ENCODE data around the gene GPC6. TPM values are rescaled to one million over a fixed set of nuclear protein-coding genes. Genes with fewer than 3 reads are reported as not detected.

GPC6 gene
- total RNA-seq, 2 donors from 2014 or later: 3.4 to 5.3 TPM

DNA sequence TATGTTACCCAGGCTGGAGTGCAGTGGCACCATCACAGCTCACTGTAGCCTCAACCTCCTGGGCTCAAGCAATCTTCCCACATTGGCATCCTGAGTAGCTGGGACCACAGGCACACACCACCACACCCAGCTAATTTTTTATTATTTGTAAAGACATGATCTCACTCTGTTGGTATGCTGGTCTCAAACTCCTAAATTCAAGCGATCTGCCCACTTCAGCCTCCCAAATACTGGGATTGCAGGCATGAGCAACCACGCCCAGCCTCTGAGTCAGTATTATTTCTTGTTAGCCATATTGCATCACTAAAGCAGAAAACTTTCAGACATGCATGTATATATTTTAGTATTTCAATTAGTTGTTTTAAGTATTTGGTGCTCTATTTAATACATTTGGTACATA, 376.4 kb downstream of the GPC6 start:
- Histone ChIP-seq H3K4me1 (replicated peaks) (no peaks in the 10 kb centered on the region), H3K27me3 (replicated peaks; ENCODE audit: insufficient read depth) (no peaks in the 10 kb centered on the region), H3K36me3 (no peaks in the 10 kb centered on the region), H3K27ac (no peak overlapping the region), H3K4me3 (no peak overlapping the region), H3K9me3 (no peaks in the 10 kb centered on the region)
- 71% methylated on average over 2 of the region's 2 CpGs for WGBS
- no peak for DNase-seq (ENCODE audit: low spot score)
- intact Hi-C loops (cut with DNase I): no loop called here
- TF ChIP-seq, protein P1, sequence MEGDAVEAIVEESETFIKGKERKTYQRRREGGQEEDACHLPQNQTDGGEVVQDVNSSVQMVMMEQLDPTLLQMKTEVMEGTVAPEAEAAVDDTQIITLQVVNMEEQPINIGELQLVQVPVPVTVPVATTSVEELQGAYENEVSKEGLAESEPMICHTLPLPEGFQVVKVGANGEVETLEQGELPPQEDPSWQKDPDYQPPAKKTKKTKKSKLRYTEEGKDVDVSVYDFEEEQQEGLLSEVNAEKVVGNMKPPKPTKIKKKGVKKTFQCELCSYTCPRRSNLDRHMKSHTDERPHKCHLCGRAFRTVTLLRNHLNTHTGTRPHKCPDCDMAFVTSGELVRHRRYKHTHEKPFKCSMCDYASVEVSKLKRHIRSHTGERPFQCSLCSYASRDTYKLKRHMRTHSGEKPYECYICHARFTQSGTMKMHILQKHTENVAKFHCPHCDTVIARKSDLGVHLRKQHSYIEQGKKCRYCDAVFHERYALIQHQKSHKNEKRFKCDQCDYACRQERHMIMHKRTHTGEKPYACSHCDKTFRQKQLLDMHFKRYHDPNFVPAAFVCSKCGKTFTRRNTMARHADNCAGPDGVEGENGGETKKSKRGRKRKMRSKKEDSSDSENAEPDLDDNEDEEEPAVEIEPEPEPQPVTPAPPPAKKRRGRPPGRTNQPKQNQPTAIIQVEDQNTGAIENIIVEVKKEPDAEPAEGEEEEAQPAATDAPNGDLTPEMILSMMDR (IDR thresholded peaks at IDR 0.05): no peak
- TF ChIP-seq POLR2A (IDR thresholded peaks at IDR 0.05) (no peak), POLR2AphosphoS5 (IDR thresholded peaks at IDR 0.05) (no peak)

DNA sequence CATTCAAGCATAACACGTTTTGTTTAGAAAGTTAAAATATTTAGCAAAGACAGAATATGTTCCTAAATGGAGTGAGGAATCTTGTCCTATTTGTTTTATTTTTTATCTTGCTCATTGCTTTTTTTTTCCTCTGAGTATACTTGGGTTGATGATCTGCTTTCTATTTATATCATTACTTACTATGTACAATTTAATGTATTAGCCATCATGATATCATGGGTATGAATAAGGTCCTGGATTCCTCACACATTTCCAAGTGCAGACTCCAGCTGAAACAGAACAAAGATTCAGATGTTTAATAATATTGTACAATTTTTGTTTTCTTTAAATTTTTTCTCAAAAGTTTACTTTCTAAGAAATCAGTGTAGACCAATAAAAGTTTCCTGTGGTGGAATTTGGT, 388.2 kb downstream of the GPC6 start:
- Histone ChIP-seq H3K4me1 (replicated peaks) (no peaks in the 10 kb centered on the region), H3K36me3 (no peaks in the 10 kb centered on the region), H3K9me3 (no peaks in the 10 kb centered on the region), H3K4me3 (no peak overlapping the region), H3K27me3 (replicated peaks; ENCODE audit: insufficient read depth) (no peaks in the 10 kb centered on the region), H3K27ac (no peak overlapping the region)
- intact Hi-C loops (cut with DNase I): no loop called here
- TF ChIP-seq, protein P1 (IDR thresholded peaks at IDR 0.05): no peak
- no peak for TF ChIP-seq POLR2AphosphoS5 (IDR thresholded peaks at IDR 0.05)
- TF ChIP-seq POLR2A (IDR thresholded peaks at IDR 0.05): no peak
- DNase-seq (ENCODE audit: low spot score): no peak
- WGBS: 54% methylated on average over 1 of the region's 1 CpG

DNA sequence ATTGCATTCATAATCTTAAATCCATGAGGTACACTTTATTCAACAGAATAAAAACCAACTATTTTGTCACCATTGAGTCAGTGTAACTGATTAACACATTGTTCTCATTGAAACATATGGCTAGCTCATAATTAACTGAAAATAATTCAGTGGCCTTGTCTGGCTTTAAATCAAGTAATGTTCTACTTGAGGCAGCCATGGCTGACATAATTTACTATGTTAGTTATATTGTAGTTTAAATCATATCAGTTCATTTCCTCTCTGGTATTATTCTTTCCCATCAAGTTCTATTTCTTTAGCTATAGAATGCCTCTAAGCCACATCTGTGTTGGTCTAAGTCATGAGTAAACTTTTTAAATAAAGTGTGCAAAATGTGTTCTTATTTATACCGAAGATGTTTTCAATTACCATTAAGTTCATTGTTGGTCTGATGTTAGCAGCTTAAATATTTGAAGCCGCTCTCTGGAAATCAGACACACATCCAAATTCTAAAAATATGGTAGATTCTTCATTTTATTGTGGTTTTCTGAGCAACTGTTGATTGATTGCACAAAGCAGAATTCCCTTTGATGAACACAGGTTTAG, 393.7 kb downstream of the GPC6 start:
- H3K27me3 ChIP-seq (replicated peaks; ENCODE audit: insufficient read depth): no peaks in the 10 kb centered on the region

DNA sequence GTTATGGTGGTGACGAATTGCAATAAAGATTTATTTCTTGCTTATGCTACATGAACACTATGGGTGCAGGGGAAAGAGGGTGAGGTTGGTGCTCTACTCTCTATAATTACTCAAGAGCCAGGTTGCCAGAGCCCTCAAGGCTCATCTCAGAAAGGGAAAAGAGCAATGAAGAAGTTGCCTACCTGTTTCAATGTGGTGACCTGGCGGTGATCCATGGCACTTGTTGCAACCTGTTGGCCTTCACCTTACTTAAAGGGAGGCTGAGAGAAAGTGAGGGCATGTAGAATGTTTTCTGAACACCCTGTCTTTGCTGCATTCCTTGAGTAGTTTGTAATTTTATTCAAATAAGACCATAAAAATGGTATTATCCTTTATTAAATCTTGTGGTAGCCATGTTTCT, 394.4 kb downstream of the GPC6 start:
- no peaks in the 10 kb centered on the region for H3K27me3 ChIP-seq (replicated peaks; ENCODE audit: insufficient read depth)
- DNase-seq (ENCODE audit: low spot score): no peak
- H3K36me3 ChIP-seq: no peaks in the 10 kb centered on the region

More for the DNA sequence above, 393.7 kb downstream of the GPC6 start:
- H3K4me3 ChIP-seq: no peak overlapping the region
- TF ChIP-seq, protein P1 (IDR thresholded peaks at IDR 0.05): no peak
- no peak for TF ChIP-seq POLR2A (IDR thresholded peaks at IDR 0.05)
- TF ChIP-seq POLR2AphosphoS5 (IDR thresholded peaks at IDR 0.05): no peak
- H3K9me3 ChIP-seq: no peaks in the 10 kb centered on the region
- no peak overlapping the region for H3K27ac ChIP-seq
- no peak for DNase-seq (ENCODE audit: low spot score)
- 99% methylated on average over 2 of the region's 2 CpGs for WGBS
- H3K4me1 ChIP-seq (replicated peaks): no peaks in the 10 kb centered on the region
- no peaks in the 10 kb centered on the region for H3K36me3 ChIP-seq
- intact Hi-C loops (cut with DNase I): no loop called here

DNA sequence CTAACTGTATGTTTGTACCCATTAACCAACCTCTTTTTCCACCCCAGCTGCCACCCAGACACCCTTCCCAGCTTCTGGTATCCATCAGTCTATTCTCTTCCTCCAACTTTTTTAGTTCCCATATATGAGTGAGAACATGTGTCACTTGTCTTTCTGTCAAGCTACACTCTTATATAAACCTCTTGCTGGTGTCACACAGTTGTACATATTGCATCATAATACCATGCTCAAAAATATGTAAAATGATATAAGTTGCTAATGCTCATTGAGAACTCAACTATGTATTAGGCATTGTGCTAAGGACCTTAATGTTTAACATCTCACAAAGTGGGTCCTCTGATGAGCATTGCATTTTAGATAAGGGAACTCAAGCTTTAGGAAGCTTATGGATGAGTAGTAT, 395.4 kb downstream of the GPC6 start:
- intact Hi-C loops (cut with DNase I): no loop called here
- H3K36me3 ChIP-seq: no peaks in the 10 kb centered on the region
- no peaks in the 10 kb centered on the region for H3K27me3 ChIP-seq (replicated peaks; ENCODE audit: insufficient read depth)
- no peak overlapping the region for H3K4me3 ChIP-seq
- TF ChIP-seq, protein P1 (IDR thresholded peaks at IDR 0.05): no peak
- no peak for TF ChIP-seq POLR2AphosphoS5 (IDR thresholded peaks at IDR 0.05)
- TF ChIP-seq POLR2A (IDR thresholded peaks at IDR 0.05): no peak
- no peak for DNase-seq (ENCODE audit: low spot score)
- no peaks in the 10 kb centered on the region for H3K9me3 ChIP-seq
- no peak overlapping the region for H3K27ac ChIP-seq
- H3K4me1 ChIP-seq (replicated peaks): no peaks in the 10 kb centered on the region

More for the DNA sequence above, 394.4 kb downstream of the GPC6 start:
- 98% methylated on average over 2 of the region's 2 CpGs for WGBS
- H3K27ac ChIP-seq: no peak overlapping the region
- intact Hi-C loops (cut with DNase I): no loop called here
- no peak overlapping the region for H3K4me3 ChIP-seq
- H3K9me3 ChIP-seq: no peaks in the 10 kb centered on the region
- H3K4me1 ChIP-seq (replicated peaks): no peaks in the 10 kb centered on the region
- no peak for TF ChIP-seq POLR2AphosphoS5 (IDR thresholded peaks at IDR 0.05)
- TF ChIP-seq POLR2A (IDR thresholded peaks at IDR 0.05): no peak
- TF ChIP-seq, protein P1 (IDR thresholded peaks at IDR 0.05): no peak
